UCSD-AML1 (cell line): ENCODE data around the gene KANSL1.

Experiments used
- DNase-seq: peaks from one replicate; lab custom pipeline; 2025; ENCODE audit not compliant: unreplicated experiment; lab: John Stamatoyannopoulos, UW

The KANSL1 gene

GRCh38 chr17:46044286-46044928 lies 148.8 kb downstream of the KANSL1 start:
- DNase-seq = no peak

GRCh38 chr17:46043606-46044005 lies 149.6 kb downstream of the KANSL1 start:
- no peak for DNase-seq

GRCh38 chr17:46042925-46043324 lies 150.3 kb downstream of the KANSL1 start:
- no peak for DNase-seq

GRCh38 chr17:46042246-46042645 lies 151.0 kb downstream of the KANSL1 start:
- DNase-seq = no peak

- DNase-seq = no peak
These were observed 153.5 kb downstream of the KANSL1 start for GRCh38 chr17:46039592-46040186.

GRCh38 chr17:46038937-46039336 lies 154.3 kb downstream of the KANSL1 start:
- no peak for DNase-seq

- DNase-seq = no peak
These were observed 154.8 kb downstream of the KANSL1 start for GRCh38 chr17:46038414-46038813.

GRCh38 chr17:46037722-46038255 lies 155.4 kb downstream of the KANSL1 start:
- no peak for DNase-seq

- DNase-seq = no peak
These were observed 156.7 kb downstream of the KANSL1 start for GRCh38 chr17:46036491-46036890.

GRCh38 chr17:46035112-46035818 lies 158.0 kb downstream of the KANSL1 start:
- no peak for DNase-seq

GRCh38 chr17:46033392-46033791 lies 159.8 kb downstream of the KANSL1 start:
- DNase-seq = no peak

GRCh38 chr17:46032909-46033308 lies 160.3 kb downstream of the KANSL1 start:
- DNase-seq = no peak

GRCh38 chr17:46031920-46032319 lies 161.3 kb downstream of the KANSL1 start:
- no peak for DNase-seq

- no peak for DNase-seq
These were observed 161.8 kb downstream of the KANSL1 start for GRCh38 chr17:46031440-46031839.

- DNase-seq = no peak
These were observed 162.5 kb downstream of the KANSL1 start for GRCh38 chr17:46030752-46031151.

- DNase-seq = no peak
These were observed 163.6 kb downstream of the KANSL1 start for GRCh38 chr17:46029627-46030026.

GRCh38 chr17:46028981-46029565 lies 164.2 kb downstream of the KANSL1 start:
- DNase-seq = no peak

GRCh38 chr17:46028374-46028773 lies 164.9 kb downstream of the KANSL1 start:
- DNase-seq = no peak

GRCh38 chr17:46027976-46028325 lies 165.3 kb downstream of the KANSL1 start:
- no peak for DNase-seq

- no peak for DNase-seq
These were observed 165.9 kb downstream of the KANSL1 start for GRCh38 chr17:46027048-46027975.
